ENCODE results near the gene RBBP8. TPM values are rescaled to one million over a fixed set of nuclear protein-coding genes. Genes with fewer than 3 reads are reported as not detected.

RBBP8 gene
- polyA plus RNA-seq, 3 donors: 11.5 to 20.6 (median 13.5) TPM

DNA sequence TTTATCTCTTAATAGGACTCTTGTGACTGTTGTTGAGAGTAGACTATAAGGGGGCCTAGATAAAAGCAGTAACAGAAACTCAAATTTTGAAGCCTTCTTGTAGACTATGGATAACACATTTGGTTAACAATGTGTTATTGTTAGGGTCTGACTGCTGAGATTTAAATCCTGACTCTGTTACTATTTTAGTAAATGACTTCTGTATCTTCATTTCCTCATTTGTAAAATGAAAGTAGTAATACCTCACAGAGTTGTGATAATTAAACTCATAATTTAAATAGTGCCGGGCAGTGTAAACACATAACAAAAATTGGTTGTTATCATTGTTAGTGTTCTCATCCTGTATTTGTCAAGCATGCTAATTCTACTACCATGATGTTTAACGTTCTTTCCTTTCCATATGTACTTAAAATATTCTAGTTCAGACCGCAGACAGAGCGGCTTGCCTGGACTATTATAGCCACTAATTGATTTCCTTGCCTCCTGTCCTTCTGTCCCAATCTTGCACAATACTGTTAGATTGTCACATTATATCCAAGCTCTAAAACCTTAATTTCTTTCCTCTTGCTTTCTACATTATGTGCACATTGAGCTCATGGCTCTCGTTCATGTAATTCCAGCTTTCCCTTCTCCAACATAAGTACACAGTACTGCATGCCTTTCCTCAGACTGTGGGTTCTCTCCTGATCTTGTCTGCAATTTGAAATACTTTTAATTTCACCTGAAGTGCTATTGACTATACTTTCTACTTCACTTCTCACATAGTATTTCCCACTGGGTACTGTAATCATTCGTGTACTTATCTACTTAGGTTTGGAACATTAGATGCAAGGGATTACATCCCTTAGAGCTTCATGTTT lies 48.4 kb downstream of the RBBP8 start:
- no peak overlapping the region for H3K27ac ChIP-seq (ENCODE audit: low read depth, low read length)
- WGBS, 3 donors: 66 to 89% (median 81%) methylated on average over 6 of the region's 6 CpGs

DNA sequence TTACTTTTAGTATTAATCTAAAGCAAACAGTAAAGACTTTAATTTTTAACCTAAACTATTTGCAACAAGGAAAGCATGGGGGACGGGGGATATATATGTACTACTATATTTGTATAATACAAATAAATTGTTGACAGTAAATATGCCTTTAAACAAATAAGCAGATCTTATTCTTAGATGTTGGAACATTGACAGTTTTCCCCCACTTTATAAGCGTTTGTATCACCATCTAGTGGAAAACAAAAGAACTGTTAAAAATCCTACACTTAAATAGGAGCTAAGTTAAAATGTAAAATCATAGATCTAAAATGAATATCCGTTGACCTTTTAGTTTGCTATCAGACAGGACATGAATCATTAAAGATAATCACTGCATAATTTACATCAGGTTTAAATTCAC lies 50.0 kb downstream of the RBBP8 start:
- H3K27ac ChIP-seq (ENCODE audit: low read depth, low read length): no peak overlapping the region
- 14 to 42% (median 41%) methylated on average over 3 of the region's 3 CpGs for WGBS, 3 donors

DNA sequence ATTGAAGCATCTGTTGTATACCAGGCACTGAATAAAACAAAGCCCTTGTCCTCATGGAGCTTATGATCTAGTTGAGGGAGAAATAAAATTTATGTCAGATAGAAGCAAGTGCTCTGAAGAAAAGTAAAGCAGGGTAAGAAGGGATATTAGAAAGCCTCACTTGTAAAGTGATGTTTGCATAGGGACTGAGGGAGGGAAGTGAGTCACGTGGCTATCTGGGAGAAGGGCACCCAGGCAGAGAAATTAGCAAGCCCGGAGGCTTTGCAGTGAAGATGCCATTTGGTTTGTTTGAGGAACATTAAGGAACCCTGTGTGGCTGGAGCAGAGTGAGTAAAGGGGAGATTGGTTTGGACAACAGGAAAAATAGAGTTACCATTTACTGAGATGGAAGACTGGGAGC lies 52.1 kb downstream of the RBBP8 start:
- H3K27ac ChIP-seq (ENCODE audit: low read depth, low read length): no peak overlapping the region
- 89 to 98% (median 95%) methylated on average over 2 of the region's 2 CpGs for WGBS, 3 donors

DNA sequence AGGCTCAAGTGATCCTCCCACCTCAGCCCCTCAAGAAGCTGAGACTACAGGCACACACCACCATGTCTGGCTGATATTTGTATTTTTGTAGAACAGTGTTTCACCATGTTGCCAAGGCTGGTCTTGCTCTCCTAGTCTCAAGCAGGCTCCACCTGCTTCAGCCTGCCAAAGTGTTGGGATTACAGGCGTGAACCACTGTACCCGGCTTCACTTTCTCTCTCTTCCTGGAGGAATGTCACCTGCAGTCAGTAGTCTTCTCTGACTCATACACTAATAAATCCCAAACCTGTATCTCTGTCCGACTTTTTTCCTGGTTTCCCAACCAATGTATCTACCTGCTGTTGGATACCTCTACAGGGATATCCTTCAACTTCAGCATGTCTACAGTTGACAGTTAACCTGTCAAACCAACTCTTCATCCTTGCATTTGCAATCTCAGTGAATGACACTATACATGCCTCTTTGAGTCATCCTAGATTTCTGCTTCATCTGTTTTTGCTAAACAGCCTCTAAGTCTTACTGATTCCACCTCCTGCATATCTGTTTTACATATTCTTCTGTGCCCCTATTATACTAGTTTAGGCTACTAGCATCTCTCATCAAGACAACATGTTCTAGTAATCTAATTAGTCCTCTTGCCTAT lies 54.5 kb downstream of the RBBP8 start:
- H3K27ac ChIP-seq (ENCODE audit: low read depth, low read length): no peak overlapping the region
- WGBS, 3 donors: 88 to 96% (median 96%) methylated on average over 3 of the region's 3 CpGs

DNA sequence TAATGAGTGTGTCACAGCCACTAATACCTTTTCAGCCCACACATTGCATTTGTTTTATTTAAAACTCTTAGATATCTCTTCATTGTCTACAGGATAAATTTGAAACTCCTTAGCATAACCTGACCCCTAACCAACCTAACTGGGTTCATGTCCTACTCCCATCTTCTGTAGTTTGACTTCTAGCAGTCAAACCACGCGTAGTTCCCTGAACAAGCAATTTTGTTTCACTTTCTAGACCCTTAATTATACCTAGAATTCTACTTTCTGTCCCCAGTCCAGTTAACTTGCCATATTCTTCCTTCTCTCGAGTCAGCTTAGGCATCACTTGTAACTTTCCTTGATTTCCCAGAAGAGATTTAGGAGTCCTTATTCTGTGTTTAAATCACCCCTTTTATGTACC lies 55.1 kb downstream of the RBBP8 start:
- WGBS, 3 donors: 96 to 100% (median 99%) methylated on average over 3 of the region's 3 CpGs
- no peak overlapping the region for H3K27ac ChIP-seq (ENCODE audit: low read depth, low read length)

DNA sequence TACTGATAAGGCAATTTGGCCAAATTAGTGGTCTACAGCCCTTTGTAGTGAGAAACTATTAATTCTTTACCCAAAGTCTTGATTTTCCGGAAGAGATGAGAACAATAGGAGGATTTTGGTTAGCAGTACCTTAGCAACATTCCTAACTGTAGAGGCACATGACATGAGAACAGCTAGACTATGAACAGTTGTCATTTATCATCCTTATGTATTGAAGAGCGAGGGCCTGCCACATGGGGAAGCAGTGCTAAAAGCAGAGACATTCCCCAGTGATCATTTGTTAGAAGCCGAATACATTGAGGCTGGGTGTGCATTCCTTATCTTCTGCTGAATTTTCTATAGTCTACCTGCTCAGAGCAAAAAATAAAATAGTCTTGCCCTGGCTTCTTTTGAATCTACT lies 65.2 kb downstream of the RBBP8 start:
- no peak overlapping the region for H3K27ac ChIP-seq (ENCODE audit: low read depth, low read length)
- 81 to 94% (median 91%) methylated on average over 3 of the region's 3 CpGs for WGBS, 3 donors

DNA sequence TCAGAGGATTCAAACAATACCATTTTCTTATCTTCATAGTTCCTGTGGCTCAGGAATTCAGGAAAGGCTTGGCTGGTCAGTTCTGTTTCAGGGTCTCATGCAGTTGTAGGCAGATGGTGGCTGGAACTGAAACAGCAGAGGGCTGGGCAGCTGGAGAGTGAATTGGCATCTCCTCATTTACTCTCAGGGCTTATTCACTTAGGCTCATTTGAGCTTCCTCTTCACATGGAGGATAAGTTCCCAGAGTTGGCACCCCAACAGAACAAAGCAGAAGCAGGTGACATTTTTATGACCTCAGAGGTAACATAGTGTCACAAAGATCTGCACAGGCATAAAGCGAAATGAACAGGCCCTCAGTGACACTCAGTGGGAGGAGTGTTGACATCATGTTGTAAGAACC lies 66.1 kb downstream of the RBBP8 start:
- no peak overlapping the region for H3K27ac ChIP-seq (ENCODE audit: low read depth, low read length)
- 89 to 97% (median 93%) methylated on average over 1 of the region's 1 CpG for WGBS, 3 donors

DNA sequence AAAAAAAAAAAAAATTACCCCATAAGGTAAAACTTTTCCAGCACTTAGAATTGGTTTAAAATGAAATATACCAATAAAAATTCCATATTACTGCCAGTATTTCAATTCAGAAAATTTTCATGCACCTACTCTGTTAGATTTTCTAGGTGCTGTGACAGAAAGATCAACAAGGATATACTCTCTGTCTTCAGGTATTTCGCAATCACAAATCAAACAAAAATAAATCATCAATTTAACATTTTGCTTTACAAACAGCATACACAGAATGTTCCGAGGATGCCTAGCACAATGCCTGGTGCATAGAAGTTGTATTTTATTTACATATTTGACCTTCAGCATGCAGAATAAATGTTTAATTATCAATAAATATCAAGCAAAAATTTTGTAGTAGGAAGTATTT lies 66.5 kb downstream of the RBBP8 start:
- no peak overlapping the region for H3K27ac ChIP-seq (ENCODE audit: low read depth, low read length)
- WGBS, 3 donors: 85 to 99% (median 96%) methylated on average over 2 of the region's 2 CpGs

DNA sequence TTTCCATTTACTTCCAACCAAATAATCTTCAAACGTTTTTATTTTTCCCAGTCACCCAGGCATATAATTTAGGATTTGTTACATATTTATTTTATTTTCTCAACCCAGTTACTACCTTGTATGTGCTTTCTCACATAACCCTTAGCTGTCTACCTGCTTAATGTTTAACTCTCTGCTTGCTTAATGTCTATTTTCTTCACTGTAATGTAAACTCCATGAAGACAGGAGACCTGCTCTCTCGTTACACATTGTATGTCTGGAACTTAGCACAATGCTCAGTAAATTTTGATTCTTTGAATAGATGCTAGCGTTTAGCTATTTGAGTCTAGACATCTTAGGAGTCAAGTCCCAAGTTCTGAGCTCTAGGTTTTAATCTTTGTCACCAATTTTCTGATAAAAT lies 70.2 kb downstream of the RBBP8 start:
- WGBS, 3 donors: 64 to 89% (median 79%) methylated on average over 3 of the region's 3 CpGs
- H3K27ac ChIP-seq (ENCODE audit: low read depth, low read length): no peak overlapping the region

DNA sequence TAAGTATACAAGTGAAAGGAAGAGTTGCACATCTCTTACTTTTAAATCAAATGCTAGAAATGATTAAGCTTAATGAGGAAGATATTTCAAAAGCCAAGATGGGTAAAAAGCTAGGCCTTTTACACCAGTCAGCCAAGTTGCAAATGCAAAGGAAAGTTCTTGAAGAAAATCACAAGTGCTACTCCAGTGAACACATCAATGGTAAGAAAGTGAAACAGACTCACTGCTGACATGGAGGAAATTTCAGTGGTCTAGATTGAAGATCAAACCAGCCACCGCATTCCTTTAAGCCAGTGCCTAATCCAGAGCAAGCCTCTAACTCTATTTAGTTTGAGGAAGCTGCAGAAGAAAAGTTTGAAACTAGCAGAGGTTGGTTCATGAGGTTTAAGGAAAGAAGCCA lies 79.1 kb downstream of the RBBP8 start:
- WGBS, 3 donors: 96 to 100% (median 100%) methylated on average over 1 of the region's 1 CpG
- H3K27ac ChIP-seq (ENCODE audit: low read depth, low read length): no peak overlapping the region

DNA sequence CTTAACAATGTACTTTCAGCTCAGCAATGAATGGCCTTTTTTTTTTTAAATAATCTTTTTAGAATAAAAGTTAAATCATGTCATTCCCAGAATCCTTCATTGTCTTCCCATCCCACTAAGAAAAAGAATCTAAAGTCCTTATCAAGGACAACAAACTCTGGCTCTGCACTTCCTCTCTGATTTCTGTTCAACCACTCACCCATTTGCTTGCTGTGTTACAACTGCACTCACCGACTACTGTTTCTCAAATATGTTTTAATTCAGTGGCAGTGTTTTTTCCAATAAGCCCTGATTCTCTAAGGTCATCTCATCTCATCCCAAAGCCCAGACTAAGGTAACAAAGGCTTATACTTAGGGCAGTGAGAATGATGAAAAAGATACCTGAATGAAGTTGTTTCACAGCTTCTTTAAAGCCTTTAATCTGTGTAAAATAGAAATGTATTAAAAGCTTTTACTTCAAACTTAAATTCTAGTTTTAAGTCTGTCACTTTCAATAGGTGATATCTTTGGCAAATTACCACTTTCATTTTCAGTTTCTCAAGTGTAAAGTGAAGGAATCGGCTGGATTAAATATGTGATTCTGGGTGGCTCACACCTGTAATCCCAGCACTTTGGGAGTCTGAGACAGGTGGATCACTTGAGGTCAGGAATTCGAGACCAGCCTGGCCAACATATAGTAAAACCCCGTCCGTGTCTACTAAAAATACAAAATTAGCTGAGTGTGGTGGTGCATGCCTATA lies 87.6 kb downstream of the RBBP8 start:
- 66 to 83% (median 75%) methylated on average over 5 of the region's 5 CpGs for WGBS, 3 donors
- H3K27ac ChIP-seq (ENCODE audit: low read depth, low read length): no peak overlapping the region

DNA sequence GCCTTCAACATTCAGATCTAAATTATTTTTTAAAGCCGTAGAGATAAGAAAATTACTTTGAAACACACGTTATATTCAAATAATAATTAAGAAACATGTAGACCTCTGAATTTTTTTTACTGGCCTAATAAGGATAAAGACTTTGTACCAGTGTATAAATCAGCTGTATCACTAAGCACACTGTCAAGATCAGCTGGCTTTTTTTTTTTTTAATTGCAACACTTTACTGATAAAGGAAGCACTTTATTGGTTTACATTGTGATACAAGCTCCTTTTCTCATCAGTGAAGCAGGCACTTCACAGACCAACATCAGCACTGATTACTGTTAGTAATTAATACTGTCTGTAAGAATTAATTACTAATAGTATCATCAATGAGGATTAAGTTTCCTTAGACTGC lies 88.5 kb downstream of the RBBP8 start:
- no peak overlapping the region for H3K27ac ChIP-seq (ENCODE audit: low read depth, low read length)
- 81 to 92% (median 90%) methylated on average over 2 of the region's 2 CpGs for WGBS, 3 donors

DNA sequence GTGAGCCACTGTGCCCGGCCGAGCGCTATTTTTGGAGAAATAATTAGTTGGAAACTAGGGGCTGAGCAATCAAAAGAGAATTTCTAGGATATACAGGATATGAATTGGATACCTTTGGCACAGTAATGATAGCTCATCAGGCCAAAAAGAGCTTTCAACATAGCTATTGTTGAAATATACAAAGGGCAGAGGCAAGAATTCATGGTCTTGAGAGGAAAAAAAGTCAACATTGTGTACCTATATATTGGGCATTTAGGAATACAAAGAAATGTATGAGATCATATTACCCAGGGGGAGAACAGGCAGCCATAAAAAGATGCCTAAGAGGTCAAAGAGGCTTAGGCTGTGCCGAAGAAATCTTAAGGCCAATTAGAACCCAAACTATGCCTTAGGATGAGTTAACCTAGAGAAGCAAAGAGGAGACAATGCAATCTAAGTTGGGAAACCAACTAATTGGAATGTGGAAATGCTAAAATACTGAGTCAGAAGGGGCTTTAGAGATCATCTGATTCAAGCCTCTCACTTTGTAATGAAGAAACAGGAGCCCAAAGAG lies 99.0 kb downstream of the RBBP8 start:
- no peak overlapping the region for H3K27ac ChIP-seq (ENCODE audit: low read depth, low read length)
- WGBS, 3 donors: 66 to 88% (median 82%) methylated on average over 4 of the region's 4 CpGs

DNA sequence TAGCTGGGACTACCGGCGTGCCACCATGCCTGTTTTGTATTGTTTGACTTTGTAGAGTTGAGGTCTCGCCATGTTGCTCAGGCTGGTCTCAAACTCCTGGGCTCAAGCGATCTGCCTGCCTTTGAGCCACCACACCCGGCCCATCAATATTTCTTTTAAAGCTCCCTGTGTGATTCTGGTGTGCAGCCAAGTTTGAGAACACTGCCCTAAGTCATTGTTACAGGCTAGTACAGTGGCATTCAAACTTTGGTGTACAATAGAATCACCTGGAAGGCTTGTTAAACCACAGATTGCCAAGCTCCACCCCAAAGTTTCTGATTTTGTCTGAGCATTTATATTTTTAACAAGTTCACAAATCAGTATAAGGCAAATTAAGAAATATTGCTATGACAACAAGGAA lies 99.9 kb downstream of the RBBP8 start:
- 78 to 94% (median 85%) methylated on average over 5 of the region's 5 CpGs for WGBS, 3 donors
- no peak overlapping the region for H3K27ac ChIP-seq (ENCODE audit: low read depth, low read length)

DNA sequence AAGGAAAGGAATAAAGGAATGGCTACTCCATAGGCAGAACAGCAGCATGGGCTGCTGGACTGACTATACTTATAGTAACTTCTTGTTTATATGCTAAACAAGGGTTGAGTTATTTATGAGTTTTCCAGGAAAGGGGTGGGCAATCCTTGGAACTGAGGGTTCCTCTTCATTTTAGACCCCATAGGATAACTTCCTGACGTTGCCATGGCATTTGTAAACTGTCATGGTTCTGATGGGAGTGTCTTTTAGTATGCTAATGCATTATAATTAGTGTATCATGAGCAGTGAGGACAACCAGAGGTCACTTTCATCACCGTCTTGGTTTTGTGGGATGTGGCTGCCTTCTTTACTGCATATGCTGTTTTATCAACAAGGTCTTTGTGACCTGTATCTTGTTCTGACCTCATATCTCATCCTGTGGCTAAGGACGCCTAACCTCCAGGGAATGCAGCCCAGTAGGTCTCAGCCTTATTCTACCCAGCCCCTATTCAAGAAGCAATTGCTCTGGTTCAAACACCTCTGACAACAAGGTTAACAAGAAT lies 103.6 kb downstream of the RBBP8 start:
- 69 to 80% (median 70%) methylated on average over 3 of the region's 3 CpGs for WGBS, 3 donors
- no peak overlapping the region for H3K27ac ChIP-seq (ENCODE audit: low read depth, low read length)

DNA sequence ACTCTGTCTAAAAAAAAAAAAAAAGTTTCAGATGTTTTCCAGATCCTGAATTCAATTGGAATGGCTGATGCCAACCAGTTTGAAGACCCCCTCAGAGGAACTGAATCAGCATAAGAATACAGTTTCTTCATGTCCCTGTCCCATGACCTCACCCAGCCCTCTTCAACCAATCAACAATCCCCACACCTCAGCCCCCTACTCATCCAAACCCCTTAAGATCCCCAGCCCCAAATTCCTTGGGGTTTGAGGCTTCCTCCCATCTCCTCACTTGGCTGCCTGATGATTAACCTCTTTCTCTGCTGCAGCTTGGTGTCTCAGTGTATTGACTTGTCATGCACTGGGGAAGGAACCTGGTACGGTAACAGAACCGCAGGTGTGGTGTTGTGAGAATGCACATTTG lies 104.5 kb downstream of the RBBP8 start:
- H3K27ac ChIP-seq (ENCODE audit: low read depth, low read length): no peak overlapping the region
- 95 to 100% (median 95%) methylated on average over 2 of the region's 2 CpGs for WGBS, 3 donors

DNA sequence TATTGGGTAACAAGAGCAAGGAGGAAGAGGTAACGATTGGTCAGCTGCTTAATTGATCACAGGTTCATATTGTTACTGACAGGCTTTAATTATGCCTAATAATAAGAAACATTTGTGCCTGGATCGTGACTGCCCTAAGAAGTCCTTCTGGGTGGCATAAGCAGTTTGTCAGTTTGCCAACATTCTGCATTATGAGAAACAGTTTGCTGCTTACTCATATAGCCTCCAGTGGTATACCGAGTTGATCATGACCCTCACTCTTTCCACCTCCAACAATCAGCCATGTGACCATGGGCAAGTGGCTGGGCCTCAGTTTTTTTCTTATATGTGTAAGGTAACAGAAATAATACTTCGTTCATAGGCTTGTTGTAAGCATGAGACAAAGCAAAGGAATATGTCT lies 105.6 kb downstream of the RBBP8 start:
- 72 to 89% (median 86%) methylated on average over 4 of the region's 4 CpGs for WGBS, 3 donors
- H3K27ac ChIP-seq (ENCODE audit: low read depth, low read length): no peak overlapping the region

DNA sequence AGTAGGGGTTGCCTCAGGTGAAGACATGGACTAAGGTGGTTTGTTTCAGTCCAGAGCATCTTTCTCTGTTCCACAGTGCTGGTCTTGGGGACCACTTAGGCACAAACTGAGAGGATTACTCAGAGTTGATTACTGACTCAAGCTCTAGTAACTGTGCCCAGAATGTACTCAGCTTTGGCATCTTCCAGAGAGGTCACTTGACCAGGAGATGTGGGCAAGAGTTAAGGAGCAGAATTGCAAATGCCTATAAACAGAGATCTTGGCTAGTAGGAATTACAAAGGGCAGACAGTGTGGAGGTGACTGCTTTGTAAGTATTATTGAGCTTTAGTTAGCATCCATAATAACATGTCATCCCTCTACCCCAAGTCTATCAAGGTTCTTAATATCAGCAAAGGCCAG lies 109.0 kb downstream of the RBBP8 start:
- H3K27ac ChIP-seq (ENCODE audit: low read depth, low read length): no peak overlapping the region

DNA sequence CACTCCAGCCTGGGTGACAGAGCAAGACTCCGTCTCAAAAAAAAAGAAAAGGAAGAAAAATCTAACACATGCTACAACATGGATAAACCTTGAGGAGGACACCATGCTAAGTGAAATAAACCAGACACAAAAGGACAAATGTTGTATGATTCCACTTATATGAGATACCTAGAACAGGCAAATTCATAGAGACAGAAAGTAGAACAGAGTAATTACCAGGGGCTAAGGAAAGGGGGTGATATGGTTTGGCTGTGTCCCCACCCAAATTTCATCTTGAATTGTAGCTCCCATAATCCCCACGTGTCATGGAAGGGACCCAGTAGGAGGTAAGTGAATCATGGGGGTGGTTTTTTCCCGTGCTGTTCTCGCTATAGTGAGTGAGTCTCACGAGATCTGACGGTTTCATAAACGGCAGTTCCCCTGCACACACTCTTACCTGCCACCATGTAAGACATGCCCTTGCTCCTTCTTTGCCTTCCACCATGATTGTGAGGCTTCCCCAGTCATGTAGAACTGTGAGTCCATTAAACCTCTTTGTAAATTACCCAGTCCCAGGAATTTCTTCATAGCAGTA lies 110.8 kb downstream of the RBBP8 start:
- 87 to 90% (median 88%) methylated on average over 7 of the region's 7 CpGs for WGBS, 3 donors

More for the DNA sequence above, 110.8 kb downstream of the RBBP8 start:
- H3K27ac ChIP-seq (ENCODE audit: low read depth, low read length): no peak overlapping the region

Measured in adipose tissue (tissue), 3 donors.